C1 segment of cervical spinal cord (tissue), 14 donors: ENCODE data around the gene NOC3L.
"Not testable (repeated sequence)": the region's sequence is repeated elsewhere in the genome, so short reads cannot be mapped to it uniquely, and the experiment has no call there.

Experiments used
- DNase-seq, 14 donors: peaks; one replicate each; lab custom pipeline; 2025; lab: John Stamatoyannopoulos, UW

Gene NOC3L, protein sequence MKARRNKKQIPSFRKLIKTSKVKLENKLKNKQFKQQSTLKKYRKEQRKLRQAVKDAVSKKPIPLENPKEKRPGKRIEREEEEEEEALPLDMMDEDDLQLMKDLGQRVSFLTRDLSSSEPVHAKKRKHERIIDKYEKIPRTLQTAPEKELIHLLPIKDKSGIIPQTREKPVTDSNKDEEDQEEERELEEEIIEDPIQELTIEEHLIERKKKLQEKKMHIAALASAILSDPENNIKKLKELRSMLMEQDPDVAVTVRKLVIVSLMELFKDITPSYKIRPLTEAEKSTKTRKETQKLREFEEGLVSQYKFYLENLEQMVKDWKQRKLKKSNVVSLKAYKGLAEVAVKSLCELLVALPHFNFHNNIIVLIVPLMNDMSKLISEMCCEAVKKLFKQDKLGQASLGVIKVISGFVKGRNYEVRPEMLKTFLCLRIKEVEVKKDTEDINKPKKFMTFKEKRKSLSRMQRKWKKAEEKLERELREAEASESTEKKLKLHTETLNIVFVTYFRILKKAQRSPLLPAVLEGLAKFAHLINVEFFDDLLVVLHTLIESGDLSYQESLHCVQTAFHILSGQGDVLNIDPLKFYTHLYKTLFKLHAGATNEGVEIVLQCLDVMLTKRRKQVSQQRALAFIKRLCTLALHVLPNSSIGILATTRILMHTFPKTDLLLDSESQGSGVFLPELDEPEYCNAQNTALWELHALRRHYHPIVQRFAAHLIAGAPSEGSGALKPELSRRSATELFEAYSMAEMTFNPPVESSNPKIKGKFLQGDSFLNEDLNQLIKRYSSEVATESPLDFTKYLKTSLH

DNA sequence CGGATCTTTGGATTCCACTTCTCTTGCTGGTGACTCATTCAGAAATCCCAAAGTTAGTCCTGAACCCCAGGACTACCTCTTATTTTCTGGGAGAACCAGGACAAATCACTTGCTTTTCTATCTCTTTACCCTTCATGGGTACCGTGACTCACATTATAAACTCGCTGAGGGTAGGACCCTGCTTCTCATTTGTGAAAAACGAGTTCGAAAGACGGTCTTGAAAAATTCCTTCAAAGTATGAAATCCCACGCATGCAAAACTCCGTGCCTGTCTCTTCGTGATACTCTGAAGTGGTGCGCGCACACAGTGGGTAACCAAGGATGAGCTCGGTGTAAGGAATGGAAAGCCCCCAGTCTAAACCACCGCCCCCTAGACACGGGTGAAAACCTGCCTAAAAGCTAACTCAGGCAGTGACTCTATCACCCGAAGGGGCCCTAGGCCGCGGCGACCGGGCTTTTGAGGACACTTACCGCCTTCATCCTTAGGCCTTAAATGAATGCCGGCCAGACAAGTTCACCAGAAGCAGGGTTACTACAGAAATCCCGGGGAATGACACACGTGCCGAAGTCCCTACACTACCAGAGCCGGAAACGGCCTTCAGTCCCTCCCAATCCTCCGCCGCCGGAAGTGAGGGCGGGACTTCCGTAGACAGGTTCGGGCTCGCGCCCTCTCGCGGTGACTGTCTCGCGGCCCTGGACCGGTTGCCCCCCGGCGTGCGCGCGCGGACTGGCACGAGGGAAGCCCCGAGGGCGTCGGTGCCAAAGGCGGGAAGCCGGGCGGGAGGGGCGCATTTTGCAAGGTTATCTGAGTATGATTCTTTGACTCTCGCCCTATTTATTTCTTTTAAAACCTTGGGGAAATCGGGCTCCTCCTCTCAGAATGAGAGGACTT is at the start of gene NOC3L:
TSS of gene NOC3L (minus strand) at position 580 of the 891 bp plus-strand sequence. CDS start at position 479, 101 bp downstream.
- peak; percentile 26 to 95 (median 90) for DNase-seq

DNA sequence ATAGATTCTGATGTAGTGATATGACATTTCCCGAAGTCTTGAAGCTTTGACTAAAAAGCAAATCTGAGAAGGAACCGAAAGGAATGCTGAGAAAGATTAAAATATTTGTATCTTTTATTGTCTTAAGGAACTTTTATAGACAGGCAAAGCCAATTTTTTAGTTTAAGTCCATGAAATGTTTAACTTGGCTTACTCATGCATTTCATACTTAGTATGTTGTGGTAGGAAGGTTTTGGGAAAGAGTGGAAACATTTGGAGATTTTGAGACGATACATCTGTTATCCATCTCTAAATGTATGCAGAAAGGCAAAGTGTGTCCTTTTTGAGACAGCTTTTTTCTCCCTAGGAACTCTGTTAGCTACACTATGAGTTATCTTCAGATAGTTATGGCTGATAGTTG is 49.7 kb upstream of the NOC3L start:
- DNase-seq: no peak

DNA sequence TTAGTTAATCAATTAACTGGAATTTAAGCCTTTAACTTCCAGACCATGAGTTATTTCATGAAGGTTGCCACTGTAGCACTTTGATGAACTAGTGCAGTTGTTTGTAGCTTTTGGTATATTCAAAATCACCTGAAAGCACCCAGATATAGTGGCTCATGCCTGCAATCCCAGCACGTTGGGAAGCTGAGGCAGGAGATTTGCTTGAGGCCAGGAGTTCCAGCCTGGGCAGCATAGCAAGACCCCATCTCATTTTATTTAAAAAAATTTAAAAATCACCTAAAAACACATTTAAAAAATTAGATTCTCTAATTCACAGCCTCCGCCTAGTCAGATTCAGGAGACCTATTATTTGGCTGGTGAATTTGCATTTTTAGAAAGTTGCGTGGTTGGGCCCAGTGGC is 48.6 kb upstream of the NOC3L start:
- no peak for DNase-seq

DNA sequence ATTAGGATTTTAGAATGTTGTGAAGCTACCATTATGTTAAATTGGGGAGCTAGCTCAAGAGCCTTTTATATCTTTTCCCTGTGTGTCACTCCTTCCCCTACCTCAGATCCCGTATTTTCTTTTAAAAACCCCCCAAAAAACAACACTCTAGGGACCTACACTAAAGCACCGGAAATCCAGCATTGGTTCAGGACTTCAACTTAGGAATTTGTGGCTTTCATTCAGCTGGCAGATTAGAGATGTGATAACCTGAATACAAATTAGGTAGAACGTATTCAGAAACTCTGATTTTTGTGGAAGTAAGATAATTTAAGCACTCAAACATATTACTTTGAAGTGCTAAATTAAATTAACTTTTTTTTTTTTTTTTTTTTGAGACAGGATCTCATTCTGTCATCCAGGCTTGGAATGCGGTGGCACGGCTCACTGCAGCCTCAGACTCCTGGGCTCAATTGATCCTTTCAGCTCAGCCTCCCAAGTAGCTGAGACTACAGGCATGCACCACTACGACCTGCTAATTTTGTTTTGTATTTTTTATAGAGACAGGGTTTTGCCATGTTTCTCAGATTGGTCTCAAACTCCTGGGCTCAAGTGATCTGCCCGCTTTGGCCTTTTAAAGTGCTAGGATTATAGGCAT is 46.4 kb upstream of the NOC3L start:
- DNase-seq: no peak

DNA sequence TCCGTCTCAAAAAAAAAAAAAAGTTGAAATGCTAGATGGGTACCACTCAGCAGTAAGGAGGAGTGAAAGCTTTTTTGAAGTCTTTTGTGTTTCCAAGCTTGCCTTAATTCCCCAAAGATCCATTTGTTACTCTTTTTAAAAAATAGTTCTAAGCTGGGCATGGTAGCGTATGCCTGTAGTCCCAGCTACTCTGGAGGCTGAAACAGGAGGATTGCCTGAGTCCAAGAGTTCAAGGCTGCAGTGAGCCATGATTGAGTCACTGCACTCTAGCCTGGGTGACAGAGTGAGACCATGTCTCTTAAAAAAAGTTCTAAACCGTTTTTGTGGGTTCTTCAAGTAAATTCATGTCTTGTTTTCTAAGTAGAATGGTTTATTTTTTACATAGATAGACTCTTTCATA is 44.9 kb upstream of the NOC3L start:
- no peak for DNase-seq

DNA sequence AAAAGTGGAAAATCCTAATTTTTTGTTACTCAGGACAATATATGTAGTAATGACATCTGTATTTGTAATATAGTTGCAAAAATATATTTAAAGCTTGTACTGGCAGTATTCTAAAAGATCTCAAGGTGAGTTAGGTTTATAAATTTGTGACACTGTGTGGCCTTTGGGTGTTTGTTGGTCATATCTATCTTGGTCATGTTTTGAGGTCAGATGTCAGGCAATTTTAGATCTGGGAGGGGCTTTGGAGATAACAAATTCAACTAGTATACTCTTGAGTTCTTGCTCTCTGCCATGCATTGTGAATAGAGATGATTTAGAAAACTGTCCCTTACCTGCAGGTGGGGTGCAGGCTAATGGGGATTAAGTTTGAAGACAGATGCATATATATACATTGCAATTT is 42.7 kb upstream of the NOC3L start:
- DNase-seq: no peak

DNA sequence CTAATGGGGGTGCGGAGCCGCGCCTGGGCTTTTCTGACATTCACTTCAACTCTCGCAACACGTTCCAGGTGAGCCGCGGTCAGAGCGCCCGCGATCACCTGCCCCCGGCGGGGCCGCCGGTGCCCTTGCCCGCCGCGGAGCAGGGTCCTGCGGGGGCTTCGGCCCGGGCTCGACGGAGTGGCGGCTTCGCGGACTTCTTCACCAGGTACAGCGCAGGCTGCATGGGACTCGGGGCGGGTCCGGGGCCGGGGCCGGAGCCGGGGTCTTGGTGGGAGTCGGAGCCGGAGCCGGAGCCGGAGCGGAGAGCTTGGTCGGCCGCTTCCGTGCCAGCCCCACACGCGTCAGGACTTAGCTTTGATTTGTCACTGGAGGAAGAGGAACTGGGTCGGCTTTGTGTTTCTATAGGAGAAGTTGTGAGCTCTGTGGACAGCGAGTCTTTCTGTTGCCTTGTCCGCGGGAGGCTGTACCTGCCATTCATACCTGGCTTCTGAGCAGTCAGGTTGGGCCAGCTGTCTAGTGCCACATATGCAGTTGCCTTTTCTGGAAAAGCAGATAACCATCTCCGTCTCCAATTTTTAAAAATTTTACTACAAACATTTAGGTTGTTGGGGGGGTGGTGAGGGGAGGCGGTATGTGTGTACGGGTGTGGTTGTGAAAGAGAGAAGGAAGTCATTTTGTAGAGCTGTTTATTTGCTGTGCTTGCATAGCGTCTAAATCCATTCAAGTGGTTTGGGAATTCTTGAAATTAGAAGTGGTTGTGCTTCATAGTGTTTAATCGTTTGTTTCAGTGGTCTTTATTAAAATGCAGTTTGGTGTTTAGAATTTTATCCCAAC is 40.9 kb upstream of the NOC3L start:
- DNase-seq: peak in 12 of 14 donors; percentile 21 to 66 (median 48)

DNA sequence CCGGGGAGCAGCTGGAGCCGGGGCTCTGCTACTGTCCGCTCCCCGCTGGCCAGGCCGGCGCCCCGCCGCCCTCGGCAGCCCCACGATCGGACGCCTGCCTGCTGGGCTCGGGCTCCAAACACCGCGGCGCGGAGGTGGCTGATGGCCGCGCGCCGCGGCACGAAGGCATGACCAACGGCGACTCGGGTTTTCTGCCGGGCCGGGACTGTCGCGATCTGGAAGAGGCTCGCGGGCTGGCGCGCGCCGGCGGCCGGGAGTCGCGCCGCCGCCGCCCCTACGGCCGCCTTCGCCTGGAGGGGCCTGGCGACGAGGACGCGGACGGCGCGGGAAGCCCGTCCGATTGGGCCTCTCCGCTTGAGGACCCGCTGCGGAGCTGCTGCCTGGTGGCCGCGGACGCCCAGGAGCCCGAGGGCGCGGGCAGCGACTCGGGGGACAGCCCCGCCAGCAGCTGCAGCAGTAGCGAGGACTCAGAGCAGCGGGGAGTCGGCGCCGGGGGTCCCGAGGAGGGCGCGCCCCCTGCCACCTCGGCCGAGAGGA is 40.2 kb upstream of the NOC3L start:
- DNase-seq: peak in 8 of 14 donors; percentile 15 to 71 (median 58)

DNA sequence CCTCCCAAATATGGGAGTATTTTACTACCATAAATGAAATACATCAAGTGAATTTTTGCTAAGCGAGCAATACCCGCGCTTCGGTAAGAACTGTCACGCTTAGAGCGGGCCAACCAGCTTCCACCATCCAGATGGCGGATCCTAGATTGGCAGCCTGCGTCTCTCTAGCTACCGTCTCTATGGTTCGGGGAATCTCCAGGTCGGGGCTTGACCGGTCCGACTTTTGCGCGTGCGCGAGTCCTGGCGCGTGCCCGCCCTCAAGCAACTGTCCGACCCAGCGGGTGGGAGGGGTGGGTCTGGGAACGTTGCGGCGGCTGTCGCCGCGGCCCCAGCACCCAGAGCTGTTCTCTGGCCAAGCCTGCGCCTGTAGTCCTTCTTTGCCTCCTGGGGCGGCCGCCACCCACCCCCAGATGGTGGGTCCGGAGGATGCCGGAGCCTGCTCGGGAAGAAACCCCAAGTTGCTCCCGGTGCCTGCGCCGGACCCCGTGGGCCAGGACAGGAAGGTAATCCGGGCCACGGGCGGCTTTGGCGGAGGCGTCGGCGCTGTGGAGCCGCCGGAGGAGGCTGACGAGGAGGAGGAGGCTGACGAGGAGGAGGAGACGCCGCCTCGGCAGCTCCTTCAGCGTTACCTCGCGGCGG is 39.6 kb upstream of the NOC3L start, which contains the start of gene TBC1D12:
TSS of gene TBC1D12 (plus strand) at position 338 of the 639 bp plus-strand sequence. CDS start at position 411, 73 bp downstream.
- peak; percentile 66 to 96 (median 93) for DNase-seq

DNA sequence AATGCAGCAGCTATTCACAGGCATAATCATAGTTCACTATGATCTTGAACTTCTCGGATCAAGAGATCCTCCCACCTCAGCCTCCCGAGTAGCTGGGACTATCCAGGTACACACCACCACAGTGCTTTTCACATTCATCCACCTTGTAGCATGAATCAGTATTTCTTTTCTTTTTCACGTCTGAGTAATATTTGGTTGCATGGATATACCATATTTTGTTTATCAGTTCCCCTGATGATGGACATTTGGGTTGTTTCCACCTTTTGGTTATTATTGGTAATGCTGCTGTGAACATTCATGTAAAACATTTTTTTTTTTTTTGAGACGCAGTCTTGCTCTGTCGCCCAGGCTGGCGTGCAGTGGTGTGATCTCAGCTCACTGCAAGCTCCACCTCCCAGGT is 36.0 kb upstream of the NOC3L start:
- no peak for DNase-seq

DNA sequence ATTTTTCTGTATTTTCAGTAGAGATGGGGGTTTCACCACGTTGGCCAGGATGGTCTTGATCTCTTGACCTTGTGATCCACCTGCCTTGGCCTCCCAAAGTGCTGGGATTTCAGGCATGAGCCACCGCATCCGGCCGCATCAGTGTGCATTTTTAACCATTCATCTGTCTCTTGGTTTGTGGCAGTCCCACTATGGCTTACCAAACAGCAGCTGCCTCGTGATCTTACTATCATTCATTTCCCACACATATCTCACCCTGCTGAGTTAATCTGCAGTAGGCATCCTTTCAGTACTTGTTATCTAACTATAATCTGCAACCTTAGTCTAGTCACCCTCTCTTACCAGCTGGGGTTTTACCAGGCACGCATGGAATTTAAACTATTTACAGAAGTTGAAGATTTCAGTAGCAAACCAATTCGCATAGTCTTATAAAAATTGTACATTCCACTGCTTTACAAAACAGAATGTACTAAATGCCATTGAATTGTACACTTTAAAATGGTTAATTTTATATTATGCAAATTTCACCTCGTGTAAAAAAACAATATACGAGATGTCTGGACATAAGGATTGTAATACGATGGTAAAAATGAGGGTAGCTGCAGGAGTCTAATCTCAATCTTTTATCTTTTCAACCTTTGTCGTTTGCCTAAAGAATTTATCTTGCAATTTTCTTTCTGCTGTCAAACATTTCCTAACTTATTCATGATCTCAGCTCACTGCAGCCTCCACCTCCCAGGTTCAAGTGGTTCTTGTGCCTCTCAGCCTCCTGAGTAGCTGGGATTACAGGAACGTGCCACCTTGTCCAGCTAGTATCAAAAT is 35.0 kb upstream of the NOC3L start:
- DNase-seq: no peak

DNA sequence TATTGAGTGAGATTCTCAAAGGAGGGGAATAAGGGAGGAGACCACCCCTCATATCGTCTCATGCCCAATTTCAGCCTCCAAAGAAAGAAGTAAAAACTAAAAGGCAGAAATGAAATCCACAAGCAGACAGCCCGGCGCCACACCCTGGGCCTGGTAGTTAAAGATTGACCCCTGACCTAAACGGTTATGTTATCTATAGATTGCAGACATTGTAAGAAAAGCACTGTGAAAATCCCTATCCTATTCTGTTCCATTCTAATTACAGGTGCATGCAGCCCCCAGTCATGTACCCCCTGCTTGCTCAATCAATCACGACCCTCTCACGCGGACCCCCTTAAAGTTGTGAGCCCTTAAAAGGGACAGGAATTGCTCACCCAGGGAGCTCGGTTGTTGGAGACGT is 29.4 kb upstream of the NOC3L start:
- not testable (repeated sequence) for DNase-seq

DNA sequence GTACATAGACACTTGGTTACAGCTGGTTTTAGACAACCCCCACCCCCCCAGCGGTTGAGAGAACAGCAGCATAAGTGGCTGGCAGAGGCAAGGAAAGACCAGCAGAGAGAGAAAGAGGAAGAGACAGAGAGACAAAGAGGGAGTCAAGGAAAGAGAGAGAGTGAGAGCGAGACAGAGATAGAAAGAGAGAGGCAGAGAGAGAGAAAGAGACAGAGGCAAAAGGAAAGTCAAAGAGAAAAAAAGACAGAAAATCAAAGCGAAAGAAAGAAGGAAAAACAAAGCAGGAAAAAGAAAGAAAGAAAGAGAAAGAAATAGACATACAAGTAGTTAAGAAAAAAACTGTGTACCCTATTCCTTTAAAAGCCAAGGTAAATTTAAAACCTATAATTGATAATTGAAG is 23.0 kb upstream of the NOC3L start:
- DNase-seq: not testable (repeated sequence)

DNA sequence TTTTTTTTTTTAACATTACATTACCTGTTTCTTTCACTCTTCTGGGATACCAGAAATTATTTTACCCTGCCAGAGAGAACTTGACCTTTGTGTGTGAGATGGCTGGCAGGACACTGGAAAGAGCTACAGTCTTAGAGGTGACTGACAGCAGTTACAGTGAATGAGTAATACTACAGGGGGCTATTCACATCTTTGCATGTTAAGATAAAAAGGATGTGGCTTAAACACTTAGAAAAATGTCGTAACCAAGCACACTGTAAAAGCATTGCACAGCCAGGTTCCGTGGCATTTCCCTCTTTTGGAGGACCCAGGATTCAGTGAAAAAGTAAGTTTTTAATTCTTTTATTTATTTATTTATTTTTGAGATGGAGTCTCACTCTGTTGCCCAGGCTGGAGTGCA is 20.8 kb upstream of the NOC3L start:
- no peak for DNase-seq

DNA sequence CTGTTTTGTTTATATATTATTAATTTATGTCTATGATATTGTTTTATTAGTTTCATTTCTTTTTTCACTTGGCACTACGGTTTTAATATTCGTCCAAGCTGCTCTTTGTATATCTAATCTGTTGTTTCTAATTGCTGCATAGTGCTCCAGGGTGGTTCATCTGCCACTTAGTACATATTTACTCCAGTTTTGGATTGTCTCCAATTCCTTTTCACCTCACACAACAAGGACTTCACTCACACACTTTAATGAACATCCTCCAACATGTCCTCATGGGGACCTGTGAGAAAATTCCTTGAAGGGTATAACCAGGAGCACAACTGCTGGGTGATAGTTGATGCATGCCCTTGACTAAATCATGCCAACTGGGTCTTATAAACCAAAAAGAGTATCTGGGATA is 14.1 kb upstream of the NOC3L start:
- DNase-seq: no peak

DNA sequence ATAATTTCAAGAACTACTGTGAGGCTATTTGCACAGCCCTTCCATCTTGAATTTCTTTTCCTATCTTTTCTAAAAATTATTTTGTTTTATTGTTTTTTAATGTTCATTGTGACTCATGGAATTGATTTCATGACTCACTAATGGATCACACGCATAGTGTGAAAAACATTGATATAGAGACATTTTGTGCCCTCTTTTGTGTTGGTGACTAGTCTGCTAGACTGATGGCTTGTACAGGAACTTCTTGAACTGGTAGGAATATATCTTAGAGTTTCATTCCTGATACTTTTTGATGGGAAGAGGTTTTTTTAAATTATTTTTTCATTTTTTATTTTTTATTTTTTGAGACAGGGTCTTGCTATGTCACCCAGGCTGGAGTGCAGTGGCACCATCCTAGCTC is 12.6 kb upstream of the NOC3L start:
- DNase-seq: no peak

DNA sequence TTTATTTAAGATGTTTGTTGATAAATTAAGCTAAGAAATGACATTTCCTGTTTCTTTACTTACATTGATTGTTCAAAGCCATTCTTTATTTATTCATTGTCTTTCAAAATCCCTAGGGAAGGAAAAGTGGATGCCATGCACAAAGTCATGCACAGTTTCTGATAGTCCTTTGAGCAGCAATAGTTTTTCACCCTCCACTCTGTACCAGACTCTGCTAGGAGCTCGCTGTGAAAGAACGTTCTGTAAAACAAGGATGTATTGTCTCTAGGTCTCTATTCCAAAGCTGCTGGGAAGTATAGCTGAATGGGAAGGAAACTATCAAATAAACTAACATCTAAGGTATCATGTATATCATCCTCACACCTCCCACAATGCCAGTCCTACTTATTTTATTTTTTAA is 7.8 kb upstream of the NOC3L start:
- peak in 3 of 14 donors; percentile 14 to 34 (median 19) for DNase-seq

DNA sequence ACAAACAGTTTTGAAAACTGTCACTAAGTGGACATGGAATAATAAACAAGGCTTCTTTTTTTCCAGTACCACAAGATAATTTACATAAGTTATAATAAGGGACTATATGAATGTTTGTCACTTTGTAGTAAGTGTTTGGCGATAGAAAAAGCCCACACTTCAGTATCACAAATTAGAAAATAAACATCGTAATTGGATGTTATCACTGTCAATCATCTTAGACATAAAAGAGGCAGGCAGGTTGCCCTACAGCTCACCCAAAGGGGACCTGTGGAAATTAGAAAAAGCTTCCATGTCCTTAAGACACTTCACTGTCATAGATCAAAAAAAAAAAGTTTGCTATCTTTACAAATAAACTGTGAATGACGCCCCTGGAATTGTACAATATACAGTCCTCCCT is 3.6 kb upstream of the NOC3L start:
- no peak for DNase-seq

DNA sequence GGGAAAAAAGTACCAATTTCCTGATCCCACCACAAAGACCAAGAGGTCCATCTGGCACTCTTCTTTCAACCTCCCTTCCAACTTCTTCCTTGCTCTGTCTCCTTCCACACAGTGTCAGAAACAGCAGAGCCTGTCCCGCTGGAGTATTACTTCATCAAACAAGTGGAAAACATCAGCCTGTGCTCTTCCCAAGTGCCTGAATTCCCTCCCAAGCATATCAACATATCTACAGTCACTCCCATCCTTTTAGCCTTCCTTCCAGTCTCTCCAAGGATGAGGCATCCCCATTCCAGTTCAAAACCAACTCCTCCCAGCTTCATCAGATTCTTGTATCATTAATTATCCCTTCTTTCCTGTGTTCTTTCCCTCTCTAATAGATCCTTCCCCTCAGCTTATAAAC is 1.7 kb upstream of the NOC3L start:
- DNase-seq: no peak
